GM11168 (cell line): ENCODE results near the gene ITGB6.

Source experiments
- in situ Hi-C: fragments of 300-500 bp; cut with MboI; formaldehyde crosslinking; loops from one replicate; pipeline ENCODE4 v1.12.0; 2022; ENCODE audit warnings: low sequenced_read_pairs; ENCODE audit not compliant: unreplicated experiment

ITGB6 gene, protein sequence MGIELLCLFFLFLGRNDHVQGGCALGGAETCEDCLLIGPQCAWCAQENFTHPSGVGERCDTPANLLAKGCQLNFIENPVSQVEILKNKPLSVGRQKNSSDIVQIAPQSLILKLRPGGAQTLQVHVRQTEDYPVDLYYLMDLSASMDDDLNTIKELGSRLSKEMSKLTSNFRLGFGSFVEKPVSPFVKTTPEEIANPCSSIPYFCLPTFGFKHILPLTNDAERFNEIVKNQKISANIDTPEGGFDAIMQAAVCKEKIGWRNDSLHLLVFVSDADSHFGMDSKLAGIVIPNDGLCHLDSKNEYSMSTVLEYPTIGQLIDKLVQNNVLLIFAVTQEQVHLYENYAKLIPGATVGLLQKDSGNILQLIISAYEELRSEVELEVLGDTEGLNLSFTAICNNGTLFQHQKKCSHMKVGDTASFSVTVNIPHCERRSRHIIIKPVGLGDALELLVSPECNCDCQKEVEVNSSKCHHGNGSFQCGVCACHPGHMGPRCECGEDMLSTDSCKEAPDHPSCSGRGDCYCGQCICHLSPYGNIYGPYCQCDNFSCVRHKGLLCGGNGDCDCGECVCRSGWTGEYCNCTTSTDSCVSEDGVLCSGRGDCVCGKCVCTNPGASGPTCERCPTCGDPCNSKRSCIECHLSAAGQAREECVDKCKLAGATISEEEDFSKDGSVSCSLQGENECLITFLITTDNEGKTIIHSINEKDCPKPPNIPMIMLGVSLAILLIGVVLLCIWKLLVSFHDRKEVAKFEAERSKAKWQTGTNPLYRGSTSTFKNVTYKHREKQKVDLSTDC

DNA sequence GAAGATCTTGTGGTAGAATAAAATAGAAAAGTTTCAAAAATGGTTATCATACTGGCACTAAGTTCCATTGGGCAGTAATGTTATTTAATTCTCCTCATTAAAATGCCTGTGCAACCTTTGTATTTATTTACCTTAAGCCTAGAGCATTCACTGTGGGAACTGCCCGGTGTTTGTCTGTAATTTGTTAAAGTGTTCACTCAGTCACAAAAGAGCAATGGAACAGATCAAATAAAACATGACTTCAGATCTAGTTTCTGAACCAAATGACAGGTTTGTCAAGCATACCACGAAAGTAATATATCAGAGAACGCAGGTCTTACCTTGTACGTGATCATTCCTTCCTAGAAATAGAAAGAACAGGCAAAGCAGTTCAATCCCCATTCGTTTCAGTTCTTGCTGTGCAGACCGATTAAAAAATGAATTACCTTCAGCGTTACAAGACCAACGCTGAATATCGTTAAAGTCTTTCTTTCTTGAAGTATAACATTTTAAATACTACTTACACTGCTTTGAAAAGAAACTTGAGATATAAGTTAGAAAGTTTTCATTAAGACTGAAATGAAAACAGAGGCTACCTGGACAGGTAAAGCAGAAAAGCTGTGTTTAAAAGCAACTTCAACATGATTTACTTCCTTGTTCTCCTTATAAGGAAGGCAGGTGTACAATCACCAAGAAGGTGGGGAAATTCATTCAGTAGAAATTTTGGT lies at the start of gene ITGB6:
ITGB6 (minus strand) TSS at position 590 of the 707 bp plus-strand sequence; CDS start at position 381, 209 bp downstream.
- in situ Hi-C loops: no loop called here

GRCh38 chr2:160247296-160248035 lies 47.4 kb upstream of the ITGB6 start:
- in situ Hi-C loops: no loop called here

DNA sequence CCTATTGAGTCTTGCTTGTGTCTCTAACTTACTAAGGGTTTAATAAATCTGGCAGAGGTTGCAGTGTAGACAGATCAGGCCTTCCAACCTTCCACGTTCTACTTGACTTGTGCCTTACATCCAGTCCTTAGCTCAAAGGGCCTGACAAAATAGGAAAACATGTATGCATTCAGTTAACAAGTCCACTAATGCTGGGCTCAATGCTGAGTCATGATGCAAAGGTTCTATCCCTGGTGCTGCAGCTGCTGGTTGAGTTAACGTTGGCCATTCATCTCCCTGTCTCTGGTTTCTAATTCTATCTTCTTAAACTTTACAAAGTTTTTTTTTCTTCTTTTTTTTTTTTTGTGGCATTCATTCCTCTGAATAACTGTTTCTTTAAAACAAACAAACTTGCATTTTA lies 46.3 kb upstream of the ITGB6 start:
- in situ Hi-C loops: no loop called here

DNA sequence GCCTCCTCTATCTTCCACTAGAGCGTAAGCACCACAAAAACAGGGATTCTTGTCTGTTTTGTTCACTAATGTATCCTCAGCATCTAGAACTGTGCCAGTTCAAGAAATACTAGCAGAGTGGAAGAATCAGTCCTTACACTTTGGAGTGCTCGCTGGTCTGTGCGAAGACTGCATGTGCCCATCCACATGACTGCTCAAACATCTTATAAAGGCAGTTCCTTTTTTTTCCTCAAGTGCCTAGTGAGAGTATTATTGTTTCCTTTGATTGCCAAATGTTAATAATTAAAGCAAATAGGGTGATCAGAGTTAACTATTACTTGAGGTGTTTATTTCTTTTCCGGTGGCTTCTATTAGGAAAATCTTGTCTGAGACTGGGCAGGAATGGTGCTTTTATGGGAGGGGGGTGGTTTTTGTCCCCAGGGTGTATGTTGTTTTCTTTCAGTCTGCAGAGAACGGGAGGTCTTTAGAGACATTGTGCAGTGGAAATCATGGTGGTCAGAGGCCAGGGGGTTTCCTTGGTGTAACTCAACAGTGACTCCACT lies 45.6 kb upstream of the ITGB6 start:
- in situ Hi-C loops: no loop called here

DNA sequence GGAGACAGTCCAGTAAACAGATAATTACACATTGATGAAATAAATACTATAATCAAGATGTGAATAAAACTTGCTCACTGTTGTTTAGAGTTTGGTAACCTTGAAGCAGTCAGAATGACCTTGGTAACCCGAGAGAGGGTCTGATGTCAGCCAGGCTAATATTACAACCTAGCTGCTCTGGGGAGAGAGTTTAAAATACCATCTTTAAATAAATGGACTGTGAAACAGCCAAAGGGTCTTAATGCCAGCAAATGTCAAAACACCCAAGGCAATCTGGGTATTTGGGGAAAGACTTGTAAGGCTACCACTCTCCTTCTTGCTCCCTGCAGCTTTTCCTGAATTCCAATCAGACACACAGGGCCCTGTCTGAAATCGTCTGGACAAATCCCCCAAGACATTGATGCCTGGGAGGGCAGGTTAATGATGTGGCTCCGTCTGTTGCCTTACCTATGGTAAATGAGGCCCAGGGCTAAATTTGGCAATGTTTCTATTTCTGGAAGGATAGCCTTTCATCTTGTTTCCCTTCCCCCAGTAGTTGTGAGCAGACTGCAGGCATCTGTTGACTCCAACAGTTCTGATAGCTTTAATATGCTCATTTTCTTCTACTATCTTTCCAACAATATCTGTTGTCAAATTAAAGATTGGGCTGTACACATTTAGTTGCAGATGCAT lies 43.0 kb upstream of the ITGB6 start:
- in situ Hi-C loops: no loop called here

GRCh38 chr2:160241251-160242137 lies 41.4 kb upstream of the ITGB6 start:
- in situ Hi-C loops: no loop called here

DNA sequence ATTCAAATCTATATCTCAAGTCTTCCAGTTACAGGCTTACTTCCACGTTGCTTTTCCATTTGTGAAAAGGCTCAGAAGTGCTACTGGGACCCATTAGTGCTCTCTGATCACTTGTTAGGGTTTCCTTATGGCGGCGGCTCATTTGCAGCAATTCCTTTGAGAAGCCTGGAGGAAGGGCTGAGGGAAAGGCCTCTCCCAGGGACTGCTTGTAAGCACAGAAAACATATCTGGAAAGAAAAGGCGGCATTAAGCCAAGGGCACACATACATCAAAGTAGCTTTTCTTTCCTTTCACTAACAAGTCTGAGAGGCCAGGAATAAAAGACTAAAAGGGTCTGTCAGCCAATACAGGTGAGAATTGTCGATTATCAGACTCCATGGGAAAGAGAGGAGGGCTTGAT lies 39.4 kb upstream of the ITGB6 start:
- in situ Hi-C loops: no loop called here

GRCh38 chr2:160238392-160238791 lies 38.3 kb upstream of the ITGB6 start:
- in situ Hi-C loops: no loop called here

GRCh38 chr2:160232905-160233475 lies 32.9 kb upstream of the ITGB6 start:
- in situ Hi-C loops: no loop called here

GRCh38 chr2:160229591-160229990 lies 29.5 kb upstream of the ITGB6 start:
- in situ Hi-C loops: no loop called here

DNA sequence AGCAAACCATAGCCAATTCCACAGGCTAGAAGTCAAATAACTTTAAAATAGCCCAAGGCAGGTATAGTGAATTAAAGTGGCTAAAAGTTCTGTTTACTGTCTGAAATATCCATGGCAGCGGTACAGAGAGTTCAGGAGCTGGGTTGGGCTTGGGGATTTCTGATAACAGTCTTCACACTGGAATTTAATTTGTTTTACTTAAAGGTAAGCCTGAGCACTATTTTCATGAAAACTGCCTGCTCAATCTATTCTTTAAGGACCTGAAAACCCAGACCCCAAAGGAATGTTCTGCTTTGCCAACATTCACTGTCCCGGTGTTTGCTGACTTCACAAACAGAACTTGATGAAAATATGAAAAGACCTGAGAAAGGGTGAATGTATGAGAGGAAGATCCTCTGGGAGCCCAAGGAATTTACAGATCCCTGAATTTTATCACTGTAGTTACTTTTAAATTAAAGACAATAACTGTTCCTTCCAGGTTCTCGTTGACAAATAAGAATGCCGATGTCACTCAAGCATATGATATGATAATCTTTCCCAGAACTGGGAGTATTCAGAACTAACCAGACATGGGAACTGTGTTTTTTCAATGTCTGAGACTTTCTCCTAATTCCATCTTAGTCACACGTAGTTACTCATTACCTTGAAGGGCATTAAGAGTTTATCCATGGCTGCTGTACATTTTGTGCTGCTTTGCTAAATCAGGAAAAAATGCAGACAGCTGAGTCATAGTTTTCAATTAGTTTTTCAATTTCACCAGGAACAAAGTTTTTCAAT lies 28.3 kb upstream of the ITGB6 start:
- in situ Hi-C loops: no loop called here

DNA sequence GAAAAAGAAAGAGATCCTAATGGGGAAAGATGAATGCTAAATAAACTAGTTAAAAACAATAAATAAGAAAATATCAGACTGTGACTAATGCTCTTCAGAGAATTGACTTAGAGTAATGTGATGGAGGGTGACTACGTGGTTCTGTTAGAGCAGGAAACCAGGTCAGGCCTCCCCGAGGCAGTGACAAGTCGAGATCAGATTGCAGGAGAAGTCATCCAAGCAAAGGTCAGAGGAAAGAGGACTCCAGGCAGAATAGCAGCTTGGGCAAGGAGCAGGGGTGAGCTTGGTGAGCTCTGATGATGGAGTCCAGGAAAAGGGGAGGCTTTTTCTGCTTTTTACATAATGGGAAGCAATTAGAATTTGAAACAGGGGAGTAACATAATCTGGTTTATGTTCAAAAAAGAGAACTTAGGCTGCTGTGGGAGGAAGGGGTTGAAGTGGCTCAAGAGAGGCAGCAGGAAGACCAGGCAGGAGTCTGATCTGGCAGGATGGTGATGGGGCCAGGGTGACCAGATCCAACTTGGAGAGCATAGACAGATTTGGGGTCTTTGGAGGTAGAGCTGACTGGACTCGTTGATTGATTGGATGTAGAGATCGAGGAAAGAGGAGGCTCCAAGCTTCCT lies 27.3 kb upstream of the ITGB6 start:
- in situ Hi-C loops: no loop called here

- in situ Hi-C loops: no loop called here
Observed at GRCh38 chr2:160226367-160226766, 26.3 kb upstream of the ITGB6 start.

- in situ Hi-C loops: no loop called here
Observed at GRCh38 chr2:160225722-160226121, 25.6 kb upstream of the ITGB6 start.

DNA sequence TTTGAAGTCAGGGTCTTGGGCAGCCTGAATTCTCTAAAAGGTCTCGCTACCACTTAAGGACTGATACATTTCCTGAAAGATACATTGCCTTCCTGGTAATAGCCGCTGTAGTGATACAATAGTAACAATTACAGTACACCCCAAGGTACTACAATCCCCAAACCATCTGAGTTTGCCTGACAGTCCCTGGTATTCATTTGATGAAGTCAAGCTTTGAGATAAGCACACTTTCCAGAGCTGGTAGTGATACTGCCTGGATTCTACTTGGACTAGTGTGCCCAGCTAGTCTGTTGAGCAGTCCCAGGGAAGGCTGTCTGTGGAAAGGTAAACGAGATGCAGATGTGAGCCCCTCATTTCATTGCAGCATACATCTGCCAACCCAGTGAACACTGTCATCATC lies 24.4 kb upstream of the ITGB6 start:
- in situ Hi-C loops: no loop called here

DNA sequence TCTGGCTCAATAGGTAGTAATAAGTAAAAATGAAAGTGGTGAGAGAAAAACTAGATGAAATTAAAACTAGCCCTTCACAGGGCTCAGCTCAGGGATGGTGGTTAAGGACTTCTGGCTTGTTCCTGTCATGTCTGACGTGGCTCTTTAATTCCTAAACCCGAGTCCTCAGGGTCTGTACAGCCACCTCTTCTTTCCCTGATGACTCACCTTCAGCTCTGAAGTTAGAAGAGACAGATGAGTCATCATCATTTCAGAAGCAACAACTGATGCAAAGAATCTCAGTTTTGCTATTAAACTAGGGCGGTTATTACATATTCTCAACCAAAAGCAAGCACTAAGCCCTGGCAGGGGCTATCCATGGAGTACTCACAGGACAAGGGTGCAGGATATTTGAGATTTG lies 24.0 kb upstream of the ITGB6 start:
- in situ Hi-C loops: no loop called here

- in situ Hi-C loops: no loop called here
Observed at GRCh38 chr2:160223560-160223959, 23.5 kb upstream of the ITGB6 start.
